Endometrial microvascular endothelial cells (primary cell): ENCODE measurements around the gene ZNF785. TPM values are rescaled to one million over a fixed set of nuclear protein-coding genes. Genes with fewer than 3 reads are reported as not detected.

Source experiments
- in situ Hi-C: cut with HindIII; loops from 2 replicates; pipeline ENCODE4 v1.10.0; 2017; ENCODE audit warnings: low sequenced_read_pairs, low pct_unique_long_range_greater_than_20kb; ENCODE audit errors: inconsistent ontology term
- total RNA-seq: library from RNA; depleted of rRNA; stranded (reverse); fragments of >200 nt; gene quantifications from one replicate; pipeline ENCODE4 v1.2.3, GENCODE V29; 2015; ENCODE audit errors: inconsistent ontology term

ZNF785 gene
- total RNA-seq, 1 donor from 2014 or later = 7.2 TPM

- in situ Hi-C loops = no loop called here
Measured at GRCh38 chr16:30567991-30568638, 17.4 kb downstream of the ZNF785 start.

GRCh38 chr16:30567160-30567990, 18.1 kb downstream of the ZNF785 start:
- in situ Hi-C loops = no loop called here

- in situ Hi-C loops = no loop called here
Measured at GRCh38 chr16:30566531-30566930, 19.0 kb downstream of the ZNF785 start.

- in situ Hi-C loops = no loop called here
Measured at GRCh38 chr16:30565984-30566383, 19.5 kb downstream of the ZNF785 start.

GRCh38 chr16:30565526-30565925, 20.0 kb downstream of the ZNF785 start:
- in situ Hi-C loops = no loop called here

GRCh38 chr16:30562021-30562420, 23.5 kb downstream of the ZNF785 start:
- in situ Hi-C loops = no loop called here

GRCh38 chr16:30561089-30561816, 24.2 kb downstream of the ZNF785 start:
- in situ Hi-C loops = no loop called here

GRCh38 chr16:30559690-30560089, 25.8 kb downstream of the ZNF785 start:
- in situ Hi-C loops = no loop called here

GRCh38 chr16:30558789-30559377, 26.6 kb downstream of the ZNF785 start:
- in situ Hi-C loops = no loop called here

GRCh38 chr16:30557957-30558788, 27.3 kb downstream of the ZNF785 start, which contains the start of gene ZNF764:
ZNF764 (minus strand) TSS chr16:30558374; CDS start chr16:30558182, 192 bp downstream.
- in situ Hi-C loops = no loop called here

GRCh38 chr16:30557707-30557956, 27.9 kb downstream of the ZNF785 start:
- in situ Hi-C loops = no loop called here

GRCh38 chr16:30556125-30556473, 29.4 kb downstream of the ZNF785 start:
- in situ Hi-C loops = no loop called here

- in situ Hi-C loops = no loop called here
Measured at GRCh38 chr16:30555315-30556124, 30.0 kb downstream of the ZNF785 start.

GRCh38 chr16:30554557-30555314, 30.8 kb downstream of the ZNF785 start:
- in situ Hi-C loops = no loop called here

- in situ Hi-C loops = no loop called here
Measured at GRCh38 chr16:30553393-30553899, 32.1 kb downstream of the ZNF785 start.

GRCh38 chr16:30552956-30553355, 32.5 kb downstream of the ZNF785 start:
- in situ Hi-C loops = no loop called here

GRCh38 chr16:30551781-30552180, 33.7 kb downstream of the ZNF785 start:
- in situ Hi-C loops = no loop called here
